ENCODE measurements around the gene STK36.

DNA sequence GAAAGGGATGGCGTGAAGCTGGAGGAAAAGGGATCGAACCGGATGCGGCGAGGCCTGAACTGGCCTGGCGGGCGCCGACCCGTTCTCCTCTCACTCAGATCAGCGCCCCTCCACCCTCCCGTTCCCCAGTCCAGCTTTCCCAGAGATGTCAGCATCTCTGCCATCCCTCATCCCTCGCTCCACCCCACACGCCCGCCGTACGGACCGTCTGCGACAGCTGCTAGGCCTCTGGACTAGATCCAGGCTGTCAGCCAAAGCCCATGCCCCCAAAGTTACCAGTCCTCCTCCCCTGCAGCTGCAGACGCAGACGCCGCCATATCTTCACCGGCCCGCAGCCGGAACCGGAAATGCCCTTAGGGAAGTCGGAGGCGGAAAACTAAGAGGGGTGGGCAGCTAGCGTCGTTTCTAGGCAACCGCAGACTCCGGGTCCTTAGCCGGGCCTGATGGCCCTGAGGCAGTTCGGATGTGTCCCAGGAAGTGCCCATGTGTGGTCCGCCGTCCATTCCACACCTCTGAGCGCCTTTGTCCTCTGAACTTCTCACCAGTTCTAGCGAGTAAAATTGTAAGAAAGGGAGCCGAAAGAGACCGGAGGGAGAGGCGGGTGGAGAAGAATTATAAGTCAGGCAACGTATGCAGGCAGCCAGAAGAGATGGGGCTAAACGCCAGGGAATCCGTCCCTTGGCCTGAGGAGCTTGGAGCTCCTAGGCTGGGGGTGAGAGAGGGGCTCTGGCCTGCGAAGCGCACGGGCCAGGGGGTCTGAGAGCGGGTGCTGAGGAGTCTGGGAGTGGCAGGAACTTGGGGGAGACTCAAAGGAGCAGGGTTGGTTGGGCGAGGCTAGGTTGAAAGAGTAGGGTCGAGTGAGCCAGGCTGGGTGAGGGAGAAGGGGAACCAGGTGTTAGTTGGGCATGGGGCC is at the start of gene STK36, which contains the start of gene RNF25:
- TF ChIP-seq, protein P1, sequence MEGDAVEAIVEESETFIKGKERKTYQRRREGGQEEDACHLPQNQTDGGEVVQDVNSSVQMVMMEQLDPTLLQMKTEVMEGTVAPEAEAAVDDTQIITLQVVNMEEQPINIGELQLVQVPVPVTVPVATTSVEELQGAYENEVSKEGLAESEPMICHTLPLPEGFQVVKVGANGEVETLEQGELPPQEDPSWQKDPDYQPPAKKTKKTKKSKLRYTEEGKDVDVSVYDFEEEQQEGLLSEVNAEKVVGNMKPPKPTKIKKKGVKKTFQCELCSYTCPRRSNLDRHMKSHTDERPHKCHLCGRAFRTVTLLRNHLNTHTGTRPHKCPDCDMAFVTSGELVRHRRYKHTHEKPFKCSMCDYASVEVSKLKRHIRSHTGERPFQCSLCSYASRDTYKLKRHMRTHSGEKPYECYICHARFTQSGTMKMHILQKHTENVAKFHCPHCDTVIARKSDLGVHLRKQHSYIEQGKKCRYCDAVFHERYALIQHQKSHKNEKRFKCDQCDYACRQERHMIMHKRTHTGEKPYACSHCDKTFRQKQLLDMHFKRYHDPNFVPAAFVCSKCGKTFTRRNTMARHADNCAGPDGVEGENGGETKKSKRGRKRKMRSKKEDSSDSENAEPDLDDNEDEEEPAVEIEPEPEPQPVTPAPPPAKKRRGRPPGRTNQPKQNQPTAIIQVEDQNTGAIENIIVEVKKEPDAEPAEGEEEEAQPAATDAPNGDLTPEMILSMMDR (IDR thresholded peaks at IDR 0.05), result no peak
- TF ChIP-seq EZH2 (IDR thresholded peaks at IDR 0.05; ENCODE audit: borderline replicate concordance, insufficient read depth, low read depth, low read length, poor library complexity, severe bottlenecking), result no peak

All from B cell (primary cell).